ENCODE measurements around the gene TPST1.

- TF ChIP-seq CTCF (IDR thresholded peaks at IDR 0.05) (no peak), EP300 (IDR thresholded peaks at IDR 0.05) (no peak), POLR2A (IDR thresholded peaks at IDR 0.05) (no peak)
These were observed 51.1 kb downstream of the TPST1 start for GRCh38 chr7:66256281-66256680.
